Fibroblast of villous mesenchyme (primary cell): ENCODE data around the gene UCHL1. TPM values are rescaled to one million over a fixed set of nuclear protein-coding genes. Genes with fewer than 3 reads are reported as not detected.

ENCODE experiments used
- DNase-seq: peaks from one replicate; pipeline ENCODE4 v3.0.0-alpha.2; 2010; ENCODE audit warnings: low read depth
- H3K4me3 ChIP-seq: 2 replicates; pipeline ENCODE4 v1.5.1; 2011; ENCODE audit warnings: low read depth, mild to moderate bottlenecking, low read length
- total RNA-seq: library from RNA; depleted of rRNA; stranded (reverse); fragments of >200 nt; gene quantifications from 2 replicates; pipeline ENCODE4 v1.2.3, GENCODE V29; 2012
- TF ChIP-seq, protein P1 (sequence below): IDR thresholded peaks from 2 replicates; pipeline ENCODE4 v1.5.1; 2012; ENCODE audit warnings: low read depth, mild to moderate bottlenecking, low read length; ENCODE audit not compliant: insufficient read depth

Gene UCHL1
- total RNA-seq, 1 donor: 579 TPM

DNA sequence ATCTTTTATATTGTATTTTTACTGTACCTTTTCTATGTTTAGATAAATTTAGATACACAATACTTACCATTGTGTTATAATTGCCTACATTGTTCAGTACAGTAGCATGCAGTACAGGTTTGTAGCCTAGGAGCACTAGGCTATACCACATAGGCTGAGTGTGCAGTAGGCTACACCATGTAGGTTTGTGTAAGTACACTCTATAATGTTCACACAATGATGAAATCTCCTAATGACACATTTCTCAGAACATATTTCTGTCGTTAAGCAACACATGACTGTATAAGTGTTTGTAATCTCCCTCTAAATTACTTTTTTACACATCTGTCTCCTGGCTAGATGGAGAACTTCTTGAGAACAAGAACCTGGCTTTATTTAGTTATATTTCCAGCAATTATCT lies 40.3 kb downstream of the UCHL1 start:
- TF ChIP-seq, protein P1, sequence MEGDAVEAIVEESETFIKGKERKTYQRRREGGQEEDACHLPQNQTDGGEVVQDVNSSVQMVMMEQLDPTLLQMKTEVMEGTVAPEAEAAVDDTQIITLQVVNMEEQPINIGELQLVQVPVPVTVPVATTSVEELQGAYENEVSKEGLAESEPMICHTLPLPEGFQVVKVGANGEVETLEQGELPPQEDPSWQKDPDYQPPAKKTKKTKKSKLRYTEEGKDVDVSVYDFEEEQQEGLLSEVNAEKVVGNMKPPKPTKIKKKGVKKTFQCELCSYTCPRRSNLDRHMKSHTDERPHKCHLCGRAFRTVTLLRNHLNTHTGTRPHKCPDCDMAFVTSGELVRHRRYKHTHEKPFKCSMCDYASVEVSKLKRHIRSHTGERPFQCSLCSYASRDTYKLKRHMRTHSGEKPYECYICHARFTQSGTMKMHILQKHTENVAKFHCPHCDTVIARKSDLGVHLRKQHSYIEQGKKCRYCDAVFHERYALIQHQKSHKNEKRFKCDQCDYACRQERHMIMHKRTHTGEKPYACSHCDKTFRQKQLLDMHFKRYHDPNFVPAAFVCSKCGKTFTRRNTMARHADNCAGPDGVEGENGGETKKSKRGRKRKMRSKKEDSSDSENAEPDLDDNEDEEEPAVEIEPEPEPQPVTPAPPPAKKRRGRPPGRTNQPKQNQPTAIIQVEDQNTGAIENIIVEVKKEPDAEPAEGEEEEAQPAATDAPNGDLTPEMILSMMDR: no peak
- peak; percentile 26 for DNase-seq
- no peak overlapping the region for H3K4me3 ChIP-seq

DNA sequence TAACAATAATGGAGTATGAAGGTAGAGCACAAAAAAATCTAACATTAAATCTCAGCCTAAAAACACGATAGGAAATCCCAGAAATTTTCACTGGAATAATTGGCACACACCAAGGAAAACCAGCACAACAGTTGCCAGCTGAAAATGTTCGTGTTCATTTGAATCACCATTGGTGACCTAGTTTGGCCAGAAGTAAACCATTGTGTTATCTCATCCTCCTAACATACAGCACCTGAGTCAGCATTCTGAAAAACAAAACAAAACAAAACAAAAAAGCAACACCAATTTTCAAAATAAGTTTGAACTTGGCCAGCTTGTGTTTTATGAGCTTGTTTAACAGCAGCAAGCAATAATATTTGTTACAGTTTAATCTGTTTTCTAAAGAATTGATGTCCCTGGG lies 41.1 kb downstream of the UCHL1 start:
- peak; percentile 33 for DNase-seq
- TF ChIP-seq, protein P1: no peak
- H3K4me3 ChIP-seq: no peak overlapping the region

DNA sequence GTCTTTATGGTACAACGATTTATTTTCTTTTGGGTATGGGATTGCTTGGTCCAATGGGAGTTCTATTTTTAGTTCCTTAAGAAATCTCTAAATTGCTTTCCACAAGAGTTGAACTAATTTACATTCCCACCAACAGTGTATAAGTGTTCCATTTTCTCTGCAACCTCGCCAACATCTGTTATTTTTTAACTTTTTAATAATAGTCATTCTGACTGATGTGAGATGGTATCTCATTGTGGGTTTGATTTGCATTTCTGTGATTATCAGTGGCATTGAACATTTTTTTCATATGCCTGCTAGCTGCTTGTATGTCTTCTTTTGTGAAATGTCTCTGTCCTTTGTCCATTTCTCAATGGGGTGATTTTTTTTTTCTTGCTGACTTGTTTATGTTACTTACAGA lies 42.8 kb downstream of the UCHL1 start:
- TF ChIP-seq, protein P1: no peak
- no peak overlapping the region for H3K4me3 ChIP-seq
- DNase-seq: no peak

DNA sequence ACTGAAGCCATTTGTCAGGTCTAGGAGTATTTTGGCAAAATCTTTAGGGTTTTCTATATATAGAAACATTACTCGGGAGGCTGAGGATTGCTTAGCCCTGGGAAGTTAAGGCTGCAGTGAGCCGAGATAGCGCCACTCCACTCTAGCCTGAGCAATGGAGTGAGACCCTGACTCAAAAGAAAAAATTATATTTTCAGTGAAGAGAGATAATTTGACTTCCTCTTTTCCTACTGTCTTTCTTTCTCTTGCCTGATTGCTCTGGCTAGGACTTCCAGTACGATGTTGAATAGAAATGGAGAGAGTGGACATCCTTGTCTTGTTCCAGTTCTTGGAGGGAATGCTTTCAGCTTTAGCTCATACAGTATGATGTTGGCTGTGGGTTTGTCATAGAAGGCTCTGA lies 44.4 kb downstream of the UCHL1 start:
- DNase-seq: no peak
- TF ChIP-seq, protein P1: no peak
- H3K4me3 ChIP-seq: no peak overlapping the region

- DNase-seq: no peak
- TF ChIP-seq, protein P1: no peak
- H3K4me3 ChIP-seq: no peak overlapping the region
Observed at GRCh38 chr4:41303372-41304118, 46.8 kb downstream of the UCHL1 start.

DNA sequence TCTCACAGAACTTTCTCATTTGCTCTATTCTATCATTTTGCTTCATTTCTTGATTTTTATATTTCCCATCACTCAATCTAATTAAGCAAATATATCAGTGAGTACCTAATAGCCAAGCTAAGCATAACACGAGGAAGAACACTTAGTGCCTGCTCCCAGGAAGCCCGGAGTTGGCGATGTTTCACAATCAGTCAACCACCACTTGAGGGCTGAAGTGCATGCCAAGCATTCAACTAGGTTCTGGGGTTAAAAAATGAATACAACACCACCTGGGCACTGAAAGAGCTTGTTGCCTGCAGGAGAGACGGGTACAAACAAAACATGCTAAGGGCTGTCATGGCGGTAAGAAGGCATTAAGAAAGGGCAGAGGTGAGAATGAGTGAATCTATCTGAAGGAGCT lies 47.5 kb downstream of the UCHL1 start:
- TF ChIP-seq, protein P1: no peak
- H3K4me3 ChIP-seq: no peak overlapping the region
- DNase-seq: no peak

DNA sequence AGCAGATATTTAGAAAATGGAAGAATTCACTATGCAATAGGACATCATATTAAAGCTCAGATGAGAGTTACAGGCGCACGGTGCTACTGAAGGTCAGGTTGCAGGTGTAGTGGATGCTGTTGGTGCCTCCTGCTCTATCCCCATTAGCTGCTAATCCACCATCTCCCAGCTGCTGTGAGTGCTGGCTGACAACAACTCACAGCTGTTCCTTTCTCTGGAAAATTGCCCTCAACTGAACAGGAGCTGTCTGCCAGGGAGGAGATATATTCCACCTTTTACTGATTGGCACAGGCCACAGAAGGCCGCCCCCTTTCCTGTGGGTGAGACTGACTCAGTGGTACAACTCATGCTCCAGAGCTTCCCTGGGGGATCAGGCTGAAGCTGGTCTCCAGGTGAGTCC lies 48.7 kb downstream of the UCHL1 start:
- no peak for DNase-seq
- TF ChIP-seq, protein P1: no peak
- H3K4me3 ChIP-seq: no peak overlapping the region
